A549 (cell line): ENCODE data around the gene CCDC134. TPM values are rescaled to one million over a fixed set of nuclear protein-coding genes. Genes with fewer than 3 reads are reported as not detected.
A peak's percentile ranks its signal among the peaks of the same experiment; 100 is the strongest.

Experiments used
- ATAC-seq, 2 experiments: fragments of 200-7000 bp in 1 of 2; fragments of >200 bp in 1 of 2; cut with Nextera tagmentation in 1 of 2; cut with Tn5 transposase in 1 of 2; 3 replicates each; pipeline versions ENCODE4 v1.8.0 to v1.9.1; 2018 to 2020; ENCODE audit warnings: mild to moderate bottlenecking in 1 of 2, moderate library complexity in 1 of 2
- CTCF ChIA-PET: fragments of 300-600 bp; sonication (Branson Sonifier 250); formaldehyde crosslinking; extraction: SDS; loops from one replicate; lab custom pipeline; 2021; ENCODE audit warnings: antibody characterized with exemption, inconsistent platforms; lab: Yijun Ruan, JAX
- POLR2A ChIA-PET: fragments of 350-600 bp; formaldehyde crosslinking; extraction: SDS; loops from one replicate; lab custom pipeline; 2021; ENCODE audit warnings: antibody characterized with exemption, inconsistent platforms; lab: Yijun Ruan, JAX
- DNase-seq, 2 experiments: peaks; one replicate each; pipeline versions ENCODE4 v3.0.0 to v3.0.0-alpha.2; 2011 to 2016; ENCODE audit warnings: low read depth in 1 of 2, low spot score in 1 of 2
- FAIRE-seq: peaks from 2 replicates; lab custom pipeline; 2011; peaks lifted over from hg19 to GRCh38; lab: Jason Lieb, UNC
- H3K27ac ChIP-seq, 2 experiments: fragments of >200 bp; sonication (Bioruptor Twin); formaldehyde crosslinking; 3 replicates each; pipeline ENCODE4 v1.5.1; 2016 to 2017
- H3K4me1 ChIP-seq: fragments of >200 bp; sonication (Bioruptor Twin); formaldehyde crosslinking; 3 replicates; pipeline ENCODE4 v1.6.1; 2016
- H3K4me2 ChIP-seq: fragments of >200 bp; sonication (Bioruptor Twin); formaldehyde crosslinking; 3 replicates; pipeline ENCODE4 v1.6.1; 2016
- H3K4me3 ChIP-seq: fragments of >200 bp; sonication (Bioruptor Twin); formaldehyde crosslinking; 3 replicates; pipeline ENCODE4 v1.5.1; 2016
- H3K9me3 ChIP-seq: fragments of >200 bp; sonication (Bioruptor Twin); formaldehyde crosslinking; 3 replicates; pipeline ENCODE4 v1.6.1; 2016
- BCL3 ChIP-seq: fragments of >200 bp; sonication (Bioruptor Twin); formaldehyde crosslinking; IDR thresholded peaks from 3 replicates; pipeline ENCODE4 v1.6.1; 2016
- CBX2 ChIP-seq: fragments of 200-600 bp; sonication (generic); IDR thresholded peaks from 2 replicates; pipeline ENCODE4 v1.6.1; 2016; ENCODE audit warnings: low read depth, mild to moderate bottlenecking, borderline replicate concordance
- E2F6 ChIP-seq: IDR thresholded peaks from 2 replicates; pipeline ENCODE4 v1.6.1; 2012; ENCODE audit warnings: low read depth, borderline replicate concordance
- EHMT2 ChIP-seq: fragments of 200-600 bp; sonication (generic); IDR thresholded peaks from 2 replicates; pipeline ENCODE4 v1.6.1; 2016; ENCODE audit warnings: antibody characterized with exemption, low read depth, mild to moderate bottlenecking, moderate library complexity
- ESRRA ChIP-seq: fragments of 150-350 bp; IDR thresholded peaks from 2 replicates; pipeline ENCODE4 v1.6.1; 2014; ENCODE audit warnings: mild to moderate bottlenecking, low read length, borderline replicate concordance
- FOSB ChIP-seq: fragments of 250-450 bp; sonication (Bioruptor Pico); IDR thresholded peaks from 2 replicates; pipeline ENCODE4 v1.5.0; 2020; ENCODE audit warnings: mild to moderate bottlenecking, moderate library complexity
- FOXS1 ChIP-seq: fragments of 250-450 bp; sonication (Bioruptor Pico); IDR thresholded peaks from 2 replicates; pipeline ENCODE4 v1.5.0; 2020; ENCODE audit warnings: mild to moderate bottlenecking, moderate library complexity
- GATA3 ChIP-seq: IDR thresholded peaks from 2 replicates; pipeline ENCODE4 v1.6.1; 2012; ENCODE audit warnings: borderline replicate concordance
- HDAC2 ChIP-seq: fragments of 200-600 bp; sonication (generic); IDR thresholded peaks from 2 replicates; pipeline ENCODE4 v1.6.1; 2016
- HES2 ChIP-seq: fragments of >200 bp; sonication (Bioruptor Twin); formaldehyde crosslinking; IDR thresholded peaks from 2 replicates; pipeline ENCODE4 v1.6.1; 2016
- HMGXB4 ChIP-seq: fragments of 250-450 bp; sonication (Bioruptor Pico); IDR thresholded peaks from 2 replicates; pipeline ENCODE4 v1.5.0; 2021; ENCODE audit warnings: mild to moderate bottlenecking, moderate library complexity, borderline replicate concordance
- POLR2AphosphoS2 ChIP-seq: conservative IDR thresholded peaks from 2 replicates; pipeline ENCODE4 v1.6.1; 2012; ENCODE audit warnings: low read length, improper control_type of control experiment, inconsistent platforms
- RAD21 ChIP-seq, 2 experiments: fragments of >200 bp in 1 of 2; sonication (Bioruptor Twin) in 1 of 2; formaldehyde crosslinking in 1 of 2; IDR thresholded peaks in 1 of 2; conservative IDR thresholded peaks in 1 of 2; 2 replicates in 1 of 2; 3 replicates in 1 of 2; pipeline ENCODE4 v1.6.1; 2012 to 2018; ENCODE audit warnings: inconsistent platforms in 1 of 2
- REST ChIP-seq: fragments of 200-600 bp; sonication (generic); IDR thresholded peaks from 2 replicates; pipeline ENCODE4 v1.6.1; 2016; ENCODE audit warnings: antibody characterized with exemption, mild to moderate bottlenecking, moderate library complexity
- RFX5 ChIP-seq: fragments of 450-650 bp; IDR thresholded peaks from 2 replicates; pipeline ENCODE4 v1.7.1; 2014; ENCODE audit warnings: antibody characterized with exemption, mild to moderate bottlenecking, moderate library complexity
- RNF2 ChIP-seq: fragments of 200-600 bp; sonication (generic); IDR thresholded peaks from 2 replicates; pipeline ENCODE4 v1.6.1; 2016; ENCODE audit warnings: low read depth, mild to moderate bottlenecking, antibody characterized with exemption, moderate library complexity, borderline replicate concordance
- SMC3 ChIP-seq: fragments of >200 bp; sonication (Bioruptor Twin); formaldehyde crosslinking; IDR thresholded peaks from 3 replicates; pipeline ENCODE4 v1.6.1; 2018; ENCODE audit warnings: inconsistent platforms
- SREBF2 ChIP-seq: fragments of 450-650 bp; IDR thresholded peaks from 2 replicates; pipeline ENCODE4 v1.6.1; 2014; ENCODE audit warnings: mild to moderate bottlenecking, moderate library complexity
- TFCP2L1 ChIP-seq: fragments of 250-450 bp; sonication (Bioruptor Pico); IDR thresholded peaks from 2 replicates; pipeline ENCODE4 v1.5.0; 2021; ENCODE audit warnings: mild to moderate bottlenecking
- USF2 ChIP-seq: fragments of 450-650 bp; IDR thresholded peaks from 2 replicates; pipeline ENCODE4 v1.6.1; 2014; ENCODE audit warnings: antibody characterized with exemption
- ZFP36 ChIP-seq: fragments of 450-650 bp; IDR thresholded peaks from 2 replicates; pipeline ENCODE4 v1.6.1; 2014; ENCODE audit warnings: borderline replicate concordance; ENCODE audit not compliant: partially characterized antibody
- ZNF302 ChIP-seq: fragments of 250-450 bp; sonication (Bioruptor Pico); IDR thresholded peaks from 2 replicates; pipeline ENCODE4 v1.9.0; 2021; ENCODE audit warnings: inconsistent platforms, mild to moderate bottlenecking, moderate library complexity
- WGBS: methylation state at CpG from one replicate; pipeline ENCODE4 v1.1.6; 2017; ENCODE audit errors: missing lambda C conversion rate; 5-methylcytosine and 5-hydroxymethylcytosine counted together
- polyA plus RNA-seq, 4 experiments: library from polyadenylated mRNA; depleted of rRNA in 3 of 4; stranded (reverse); fragments of >200 nt; fragmentation: RNase III in 1 of 4; extraction: RNeasy Plus Mini Kit Qiagen cat#74134 plus additional on column Dnase treatment in 1 of 4; gene quantifications; 2 replicates in 3 of 4; 3 replicates in 1 of 4; pipeline ENCODE4 v1.2.3, GENCODE V29; 2011 to 2017

Gene CCDC134
- polyA plus RNA-seq, 2 of the 4 experiments (the other 2 are of a cell fraction): 2.5 to 4.5 TPM

- DNase-seq (no peak), FAIRE-seq (no peak), ATAC-seq (peak; percentile 34 to 43; a peak in 4 of 6 replicates)
- 81% methylated on average over 4 of the region's 4 CpGs for whole genome bisulfite sequencing
- Histone ChIP-seq H3K9me3 (no peaks in the 10 kb centered on the region), H3K27ac (0 out of 6 replicates have a peak overlapping the region, but pooled peaks of 1 of the 2 experiments have one; percentile 19), H3K4me1 (peaks cover 50% of the 10 kb centered on the region), H3K4me2 (no peak overlapping the region), H3K4me3 (no peak overlapping the region)
- CTCF ChIA-PET: interaction anchor here (2.3 to 4.1 kb wide), 2 partner anchors 11 to 12 kb away, joined by 13 to 14 read pairs; no protein-coding TSS in a partner anchor
- TF ChIP-seq HMGXB4 (CRISPR knock-in tag) (no peak), USF2 (no peak), RNF2 (no peak), ESRRA (no peak), GATA3 (no peak), HDAC2 (no peak), CBX2 (no peak), RAD21 (conservative IDR thresholded peaks at IDR 0.05 in 1 of 2, IDR thresholded peaks at IDR 0.05 in 1 of 2) (no peak), FOXS1 (CRISPR knock-in tag) (no peak), SMC3 (no peak), POLR2AphosphoS2 (no peak), E2F6 (no peak), ZFP36 (no peak)
- POLR2A ChIA-PET: interaction anchor here (1.5 kb wide), 1 partner anchor 13 kb away, joined by 5 read pairs; the partner anchor contains the start of gene SREBF2
These were observed 45.1 kb downstream of the CCDC134 start for GRCh38 chr22:41845380-41846267.

GRCh38 chr22:41846268-41846987 is 45.9 kb downstream of the CCDC134 start:
- FAIRE-seq (no peak), ATAC-seq (peak in 1 of 2 experiments; percentile 25; a peak in 2 of 6 replicates), DNase-seq (no peak)
- 88% methylated on average over 10 of the region's 10 CpGs for WGBS
- Histone ChIP-seq H3K9me3 (no peaks in the 10 kb centered on the region), H3K27ac (no peak overlapping the region), H3K4me2 (no peak overlapping the region), H3K4me3 (no peak overlapping the region), H3K4me1 (peaks cover 42% of the 10 kb centered on the region)
- ChIA-PET CTCF (interaction anchor here (1.0 to 2.3 kb wide), 2 partner anchors 11 to 13 kb away, joined by 3 to 13 read pairs; no protein-coding TSS in a partner anchor), POLR2A (interaction anchor here (1.5 kb wide), 1 partner anchor 13 kb away, joined by 5 read pairs; the partner anchor contains the start of gene SREBF2)
- TF ChIP-seq TFCP2L1 (CRISPR knock-in tag) (no peak), RFX5 (no peak), FOSB (no peak), ESRRA (no peak), EHMT2 (no peak), REST (no peak), BCL3 (no peak), HMGXB4 (CRISPR knock-in tag) (no peak), ZNF302 (CRISPR knock-in tag) (no peak), SREBF2 (no peak), HES2 (no peak)
